Stimulated activated CD8-positive, alpha-beta memory T cell treated with anti-CD3 and anti-CD28 coated beads, Interleukin-4, amount 100 ng/mL, for 1 hour (primary cell): ENCODE data around the gene LEFTY1.
A peak's percentile ranks its signal among the peaks of the same experiment; 100 is the strongest.
"Not testable (repeated sequence)": the region's sequence is repeated elsewhere in the genome, so short reads cannot be mapped to it uniquely, and the experiment has no call there.

Source experiments
- DNase-seq, 2 donors: peaks; one replicate each; pipeline ENCODE4 v3.0.0-alpha.2; 2020; ENCODE audit warnings: low read depth in 2 of 2, low spot score in 1 of 2

The LEFTY1 gene

DNA sequence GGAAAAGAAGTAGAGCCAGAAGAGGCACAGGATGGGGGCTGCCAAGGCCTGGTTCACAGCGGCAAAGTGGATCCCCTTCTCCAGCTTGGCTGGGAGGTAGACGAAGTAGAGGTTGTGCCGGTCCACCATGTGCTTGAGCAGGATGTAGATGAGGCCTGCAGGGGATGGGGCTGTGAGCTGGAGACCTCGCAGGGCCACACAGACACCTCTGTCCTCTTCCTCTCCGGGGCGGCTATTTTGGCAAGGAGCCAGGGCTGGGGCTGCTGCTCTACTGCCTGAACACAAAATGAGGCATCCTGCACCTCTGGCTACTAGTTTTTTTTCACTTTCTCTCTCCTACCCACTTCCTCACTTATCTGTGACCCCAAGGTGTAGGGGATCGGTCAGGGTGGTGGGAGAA lies 39.0 kb downstream of the LEFTY1 start:
- DNase-seq: peak in 1 of 2 donors; percentile 25

DNA sequence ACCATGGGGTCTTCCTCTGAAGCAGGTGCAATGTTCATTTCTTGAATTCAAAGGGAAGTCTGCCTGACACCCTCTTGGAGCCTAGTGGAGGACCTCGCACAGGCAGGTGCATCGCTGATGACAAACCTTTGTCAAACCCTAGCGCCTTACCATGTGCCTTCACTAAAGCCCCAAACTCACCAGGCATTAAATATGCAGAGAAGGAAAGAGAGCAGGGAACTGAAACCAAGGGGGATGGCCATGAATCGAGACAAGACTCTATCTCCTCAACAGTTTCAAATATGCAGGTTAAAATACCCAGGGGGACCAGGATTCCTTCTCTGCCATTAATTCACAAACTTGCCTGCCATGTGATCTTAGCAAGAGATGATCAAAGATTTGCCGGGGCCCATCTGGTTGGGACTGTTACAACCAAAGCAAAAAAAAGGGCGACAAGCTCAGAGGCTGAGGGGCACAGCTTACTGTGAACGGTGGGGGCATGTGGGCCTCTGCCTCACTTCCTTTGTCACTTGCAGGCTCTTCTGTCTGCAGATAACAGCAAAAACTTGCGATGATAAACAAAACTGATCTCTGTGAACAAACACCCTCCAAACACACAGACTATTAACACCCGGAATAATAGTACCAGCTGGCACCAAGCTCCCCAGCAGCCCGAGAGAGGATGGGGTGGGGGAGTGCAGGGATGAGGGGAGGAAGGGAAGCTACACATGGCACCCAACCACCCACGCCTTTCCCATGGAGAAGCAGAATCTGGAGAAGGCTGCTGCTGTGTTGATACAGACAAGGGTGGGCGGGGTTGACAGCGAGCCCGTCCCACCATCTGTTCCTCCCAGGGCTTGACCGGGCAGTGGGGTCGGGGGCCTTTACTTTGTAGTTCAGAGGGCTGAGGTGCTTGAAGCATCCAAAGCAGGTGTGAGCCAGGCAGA lies 40.7 kb downstream of the LEFTY1 start:
- DNase-seq: no peak

DNA sequence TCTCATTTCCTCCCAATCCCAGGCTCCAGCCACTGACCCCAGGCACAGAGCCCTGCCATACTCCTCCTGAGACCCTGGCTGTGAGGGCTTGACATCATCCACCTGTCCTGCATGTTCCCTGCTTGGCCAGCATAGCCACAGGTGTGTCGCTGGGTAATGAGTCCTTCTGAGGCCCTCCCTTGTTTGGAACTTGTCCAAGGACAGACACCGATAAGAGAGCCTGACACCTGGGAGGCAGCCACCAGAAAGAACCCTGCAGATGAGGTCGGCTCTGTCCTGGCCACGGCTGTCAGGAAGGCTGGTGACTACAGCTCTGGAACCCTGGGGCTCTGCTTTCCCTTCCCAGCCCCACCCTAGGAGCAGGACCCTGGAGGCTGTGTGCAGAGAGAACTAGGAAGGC lies 41.3 kb downstream of the LEFTY1 start:
- no peak for DNase-seq

DNA sequence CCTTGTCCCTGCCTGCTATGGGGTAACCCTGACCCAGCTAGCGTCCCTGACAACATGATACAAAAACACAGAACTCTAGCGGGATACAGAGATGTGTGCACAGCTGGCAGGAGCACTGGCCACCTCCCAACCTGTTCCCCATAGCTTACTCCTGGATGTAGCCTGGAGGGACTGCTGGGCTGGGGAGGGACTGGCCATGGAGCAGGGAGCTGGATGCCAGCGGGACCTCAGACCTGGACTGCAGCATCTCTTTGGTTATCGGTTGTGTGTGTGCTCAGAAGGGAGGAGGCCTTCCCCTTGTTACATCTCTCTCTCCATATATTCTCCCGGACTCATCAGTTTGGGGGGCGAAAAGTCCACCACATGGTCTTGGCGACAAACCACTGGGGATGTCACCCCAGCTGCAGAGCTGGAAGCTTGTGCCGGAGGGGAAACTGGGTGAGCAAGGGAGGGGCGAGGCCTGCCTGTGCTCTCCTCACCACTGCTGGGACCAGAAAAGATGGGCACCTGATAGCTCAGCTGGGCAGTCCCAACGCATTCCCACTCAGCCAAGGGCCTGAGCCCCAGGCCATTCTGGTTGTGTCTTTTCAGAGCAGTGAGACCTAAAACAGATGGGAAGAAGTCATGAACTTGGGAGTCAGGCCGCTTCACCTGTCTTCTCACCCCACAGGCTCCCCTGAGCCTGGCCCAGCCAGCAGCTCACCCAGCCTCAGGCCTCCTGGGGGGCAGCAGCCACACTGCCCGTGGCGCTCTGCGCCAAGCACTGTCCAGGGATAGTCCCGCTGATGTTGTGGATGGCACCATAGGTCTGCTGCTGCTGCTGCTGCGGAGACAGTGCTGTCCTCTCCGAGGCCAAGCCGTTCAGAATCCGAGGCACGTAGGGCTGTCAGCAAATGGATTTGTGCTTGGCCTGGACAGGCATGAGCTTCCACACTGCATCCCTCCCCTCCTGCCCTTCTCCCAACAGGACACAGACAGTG lies 42.3 kb downstream of the LEFTY1 start:
- DNase-seq: no peak

DNA sequence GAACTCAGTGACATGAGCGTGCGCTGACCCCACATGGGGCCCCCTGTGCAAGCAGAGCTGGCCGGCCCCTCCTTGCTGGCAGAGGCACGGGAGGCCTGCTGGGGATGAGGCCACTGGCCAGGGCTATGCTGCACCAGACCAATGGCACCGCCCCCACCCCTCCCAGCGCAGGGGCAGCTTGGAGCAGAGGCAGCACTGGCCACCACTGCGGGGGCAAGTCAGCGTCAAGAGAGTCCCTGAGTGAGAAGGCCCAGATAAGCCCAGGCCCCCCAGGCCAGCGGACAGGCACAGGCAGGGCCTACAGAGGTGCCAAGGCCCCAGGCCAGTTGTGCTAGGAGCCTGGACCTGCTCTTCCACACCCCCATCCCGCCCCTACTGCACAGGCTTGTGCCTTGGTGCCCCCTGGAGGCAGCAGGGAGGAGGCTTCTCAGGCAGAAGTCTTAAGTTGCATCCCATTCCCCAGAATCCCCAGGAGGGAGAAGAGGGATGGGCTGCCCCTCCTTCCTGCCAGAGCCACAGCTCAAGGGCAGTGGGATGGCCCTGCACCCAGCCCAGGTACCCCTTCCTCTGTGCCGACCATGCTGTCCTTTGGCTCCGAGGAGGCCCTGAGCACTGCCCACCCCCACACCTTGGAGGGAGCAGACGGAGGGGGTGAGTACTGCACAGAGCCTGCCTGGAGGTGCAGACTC lies 43.2 kb downstream of the LEFTY1 start:
- no peak for DNase-seq

DNA sequence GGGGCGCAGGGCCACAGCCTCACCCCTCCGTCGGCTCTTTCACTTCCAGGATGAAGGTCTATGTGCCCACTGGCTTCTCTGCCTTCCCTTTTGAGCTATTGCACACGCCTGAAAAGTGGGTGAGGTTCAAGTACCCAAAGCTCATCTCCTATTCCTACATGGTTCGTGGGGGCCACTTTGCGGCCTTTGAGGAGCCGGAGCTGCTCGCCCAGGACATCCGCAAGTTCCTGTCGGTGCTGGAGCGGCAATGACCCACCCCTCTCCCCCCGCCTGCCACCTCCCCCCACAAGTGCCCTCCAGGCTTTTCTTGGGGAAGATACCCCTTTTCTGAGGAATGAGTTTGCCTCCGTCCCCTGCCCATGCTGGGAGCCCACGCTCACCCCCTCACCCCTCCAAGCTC lies 43.8 kb downstream of the LEFTY1 start:
- no peak for DNase-seq

DNA sequence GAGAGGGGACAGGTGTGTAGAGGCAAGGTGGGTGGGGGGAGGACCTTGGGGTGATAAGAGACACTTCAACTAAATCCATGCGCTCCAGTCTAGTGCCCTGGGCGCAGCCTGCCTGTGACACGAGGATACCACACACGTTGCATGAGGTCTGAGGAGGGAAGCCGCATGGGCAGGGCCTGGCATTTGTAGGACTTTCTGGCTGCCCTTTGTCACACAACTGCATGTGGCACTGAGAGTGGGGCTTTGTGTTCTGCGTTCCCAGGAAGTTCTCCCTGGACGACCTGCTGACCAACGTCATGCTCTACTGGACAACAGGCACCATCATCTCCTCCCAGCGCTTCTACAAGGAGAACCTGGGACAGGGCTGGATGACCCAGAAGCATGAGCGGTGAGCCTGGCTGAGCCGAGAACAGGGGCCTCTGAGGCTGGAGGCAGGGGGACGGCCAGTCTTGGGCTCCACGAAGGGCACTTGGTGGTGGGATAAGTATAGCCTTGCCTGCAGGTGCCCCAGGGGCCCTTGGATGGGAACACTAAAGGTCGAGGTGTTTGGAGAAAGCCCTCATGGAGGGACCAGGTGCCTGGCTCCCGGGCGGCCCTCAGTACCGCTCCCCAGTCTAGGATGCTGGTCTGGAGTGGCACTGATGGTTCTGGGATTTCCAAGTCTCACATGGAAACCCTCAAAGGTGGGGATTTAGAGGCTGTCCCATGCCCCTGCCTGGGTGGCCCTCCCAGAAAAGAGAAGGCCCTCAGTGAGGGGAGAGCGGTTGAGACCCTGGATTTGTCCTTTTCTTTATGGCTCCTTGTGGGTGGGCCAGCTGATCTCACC lies 44.5 kb downstream of the LEFTY1 start:
- DNase-seq: no peak

DNA sequence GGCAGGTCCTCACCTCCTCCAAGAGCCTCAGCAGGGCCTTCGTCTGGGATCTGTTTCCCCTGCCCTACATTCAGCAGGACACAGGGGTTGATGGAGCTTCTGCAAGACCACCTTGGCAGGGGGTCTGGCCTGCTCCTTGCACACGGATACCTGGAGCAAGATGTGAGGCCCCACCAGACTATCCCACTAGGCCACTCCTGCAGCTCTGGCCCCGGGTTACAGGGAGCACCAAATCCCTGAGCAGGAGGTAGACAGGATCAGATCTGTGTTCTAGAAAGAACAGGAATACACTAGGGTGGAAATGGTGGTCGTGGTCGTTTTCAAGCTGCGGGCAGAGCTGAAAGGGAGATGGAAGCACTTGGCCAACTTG lies 45.5 kb downstream of the LEFTY1 start:
- DNase-seq: no peak

DNA sequence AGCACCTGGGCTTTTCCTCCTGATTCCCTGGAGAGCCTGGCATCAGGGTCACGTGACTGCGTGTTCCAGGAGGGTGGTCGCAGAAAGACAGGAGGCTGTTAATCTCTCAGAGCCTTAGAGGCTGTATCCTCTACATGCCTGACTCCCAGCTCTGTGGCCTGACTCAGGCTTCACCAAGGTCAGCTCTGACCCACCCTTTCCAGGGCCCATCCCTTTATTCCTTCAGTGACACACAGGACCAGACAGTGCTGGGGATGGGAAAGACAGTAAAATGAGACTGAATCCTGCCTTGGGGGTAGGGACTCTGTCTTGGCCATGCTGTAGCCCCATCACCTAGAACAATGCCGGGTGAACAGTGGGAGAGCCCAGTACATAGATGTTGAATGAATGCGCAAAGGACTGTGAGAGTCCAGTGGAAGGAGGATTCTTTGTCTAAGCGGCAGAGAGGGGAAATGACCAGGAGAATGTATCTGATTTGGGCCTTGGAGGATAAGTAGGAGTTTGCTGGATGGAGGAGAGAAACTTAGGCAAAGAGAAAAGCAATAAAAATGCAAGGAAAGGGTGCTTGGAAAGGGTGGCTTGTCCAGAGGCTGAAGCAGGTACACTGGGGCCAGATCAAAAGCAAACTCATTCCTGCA lies 46.0 kb downstream of the LEFTY1 start:
- no peak for DNase-seq

DNA sequence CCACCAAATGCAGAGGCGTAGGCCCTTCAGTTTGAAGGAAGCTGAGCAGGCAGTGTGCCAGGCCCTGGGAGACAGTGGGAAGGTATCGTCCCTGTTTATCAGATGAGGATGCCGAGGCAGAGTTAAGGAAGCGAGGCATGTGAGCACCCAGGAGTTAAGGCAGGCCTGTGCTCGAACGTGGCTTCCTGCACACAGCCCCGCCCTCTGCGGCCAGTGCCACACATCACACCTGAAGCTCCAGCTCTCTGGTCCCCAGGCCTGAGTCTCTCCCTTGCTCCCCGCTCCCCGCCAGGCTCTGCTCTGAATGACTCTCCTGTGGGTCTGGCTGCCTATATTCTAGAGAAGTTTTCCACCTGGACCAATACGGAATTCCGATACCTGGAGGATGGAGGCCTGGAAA lies 46.9 kb downstream of the LEFTY1 start:
- no peak for DNase-seq

DNA sequence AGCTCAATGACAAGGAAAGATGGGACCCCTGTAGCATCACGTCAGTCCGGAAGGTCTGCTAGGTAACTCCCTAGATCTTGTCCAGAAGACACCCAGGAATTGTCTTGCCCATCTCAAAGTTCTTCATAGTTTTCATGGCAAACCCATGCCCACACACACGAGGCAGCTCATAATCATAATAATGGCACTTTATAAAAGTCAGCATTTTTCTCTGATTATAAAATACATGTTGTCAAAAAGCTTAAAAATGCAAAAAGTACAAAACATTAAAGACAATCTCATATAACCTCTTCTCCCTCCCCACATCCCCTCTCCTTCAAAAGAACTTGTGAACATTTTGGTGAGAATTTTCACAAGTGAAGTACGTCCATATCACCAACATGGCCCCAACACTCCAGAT lies 48.2 kb downstream of the LEFTY1 start:
- no peak for DNase-seq

DNA sequence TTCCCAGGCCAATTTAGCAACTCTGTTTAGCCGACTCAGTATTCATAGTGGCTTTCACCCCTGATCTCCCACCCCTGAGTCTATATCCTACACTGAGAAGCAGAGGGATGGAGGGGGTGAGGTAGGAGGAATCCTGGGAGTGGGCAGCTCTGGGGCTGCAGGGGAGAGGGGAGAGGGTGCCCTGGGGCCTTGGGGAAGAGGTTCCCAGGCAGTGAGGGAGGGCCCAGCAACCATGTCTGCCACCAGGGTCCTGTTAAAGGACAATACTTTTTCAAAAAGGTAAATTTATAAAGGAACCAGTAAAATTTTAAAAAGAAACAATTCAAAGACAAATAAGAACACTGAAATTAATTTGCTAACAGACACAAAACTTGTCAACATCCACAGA lies 48.7 kb downstream of the LEFTY1 start:
- no peak for DNase-seq

DNA sequence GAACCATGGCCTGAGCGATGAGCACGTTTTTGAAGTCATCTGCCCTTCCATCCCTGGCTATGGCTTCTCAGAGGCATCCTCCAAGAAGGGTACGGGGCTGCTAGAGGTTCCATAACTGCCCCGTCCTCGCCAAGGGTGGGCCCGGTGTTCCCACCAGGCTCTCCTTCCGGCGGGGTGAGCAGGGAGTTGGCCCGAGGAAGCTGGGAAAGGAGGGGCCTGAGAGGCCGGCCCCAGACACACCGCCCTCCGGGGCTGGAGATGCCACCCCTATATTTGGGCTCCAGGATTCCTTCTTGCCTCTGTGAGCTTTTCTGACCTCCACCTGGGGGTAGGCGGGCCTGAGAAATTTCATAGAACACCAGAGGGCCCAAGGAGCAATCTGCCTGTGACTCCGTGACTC lies 50.2 kb downstream of the LEFTY1 start:
- DNase-seq: no peak

DNA sequence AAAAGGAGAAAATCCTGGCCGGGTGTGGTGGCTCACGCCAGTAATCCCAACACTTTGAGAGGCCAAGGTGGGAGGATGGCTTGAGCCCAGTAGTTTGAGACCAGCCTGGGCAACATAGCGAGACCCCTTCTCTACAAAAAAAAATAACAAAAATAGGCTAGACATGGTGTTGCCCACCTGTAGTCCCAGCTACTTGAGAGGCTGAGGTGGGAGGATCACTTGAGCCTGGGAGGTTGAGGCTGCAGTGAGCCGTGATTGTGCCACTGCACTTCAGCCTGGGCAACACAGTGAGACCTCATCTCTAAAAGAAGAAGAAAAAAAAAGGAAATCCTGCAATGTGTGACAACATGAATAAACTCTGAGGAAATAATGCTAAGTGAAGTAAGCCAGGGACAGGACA lies 52.6 kb downstream of the LEFTY1 start:
- DNase-seq: not testable (repeated sequence)
